DOHH2 (cell line): Measurements from ENCODE around the gene GOLGA6L25.
"Not testable (repeated sequence)": the region's sequence is repeated elsewhere in the genome, so short reads cannot be mapped to it uniquely, and the experiment has no call there.

Source experiments
- H3F3A ChIP-seq: fragments of 200-600 bp; sonication (generic), shearing (Covaris generic); 2 replicates; pipeline ENCODE4 v1.6.0; 2016; ENCODE audit warnings: antibody characterized with exemption, mild to moderate bottlenecking; ENCODE audit not compliant: control insufficient read depth, insufficient read depth
- H3K27ac ChIP-seq: fragments of 200-600 bp; sonication (generic); 2 replicates; pipeline ENCODE4 v1.5.1; 2014; ENCODE audit warnings: low read depth, mild to moderate bottlenecking, low read length, moderate library complexity
- H3K27me3 ChIP-seq: fragments of 200-600 bp; sonication (generic); 2 replicates; pipeline ENCODE4 v1.6.1; 2014; ENCODE audit warnings: mild to moderate bottlenecking, low read length, mixed read lengths; ENCODE audit not compliant: control insufficient read depth
- H3K36me3 ChIP-seq: fragments of 200-600 bp; sonication (generic); 2 replicates; pipeline ENCODE4 v1.6.1; 2014; ENCODE audit warnings: mild to moderate bottlenecking, low read length, moderate library complexity, mixed read lengths; ENCODE audit not compliant: control insufficient read depth
- H3K4me1 ChIP-seq: fragments of 200-600 bp; sonication (generic); 2 replicates; pipeline ENCODE4 v1.6.1; 2014; ENCODE audit warnings: mild to moderate bottlenecking, low read length, mixed read lengths; ENCODE audit not compliant: control insufficient read depth
- H3K4me2 ChIP-seq: fragments of 200-600 bp; sonication (generic); 2 replicates; pipeline ENCODE4 v1.6.0; 2014; ENCODE audit warnings: mild to moderate bottlenecking, low read length, moderate library complexity
- H3K4me3 ChIP-seq: fragments of 200-600 bp; sonication (generic); 2 replicates; pipeline ENCODE4 v1.5.1; 2014; ENCODE audit warnings: mild to moderate bottlenecking, low read length, mixed read lengths
- H3K79me2 ChIP-seq: fragments of 200-600 bp; sonication (generic); 2 replicates; pipeline ENCODE4 v1.6.1; 2014; ENCODE audit warnings: mild to moderate bottlenecking, low read length, mixed read lengths; ENCODE audit not compliant: control insufficient read depth
- H3K9me2 ChIP-seq: fragments of 200-600 bp; sonication (generic); replicated peaks from 2 replicates; pipeline ENCODE4 v1.6.1; 2014; ENCODE audit warnings: mild to moderate bottlenecking, low read length, mixed read lengths; ENCODE audit not compliant: control insufficient read depth
- H3K9me3 ChIP-seq: fragments of 200-600 bp; sonication (generic); 2 replicates; pipeline ENCODE4 v1.6.1; 2014; ENCODE audit warnings: antibody characterized with exemption, low read length, mixed read lengths; ENCODE audit not compliant: control insufficient read depth, insufficient read depth
- H4K20me1 ChIP-seq: fragments of 200-600 bp; sonication (generic); 2 replicates; pipeline ENCODE4 v1.6.0; 2014; ENCODE audit warnings: low read depth, mild to moderate bottlenecking, antibody characterized with exemption, low read length, moderate library complexity; ENCODE audit not compliant: control insufficient read depth, insufficient read depth

The GOLGA6L25 gene

GRCh38 chr15:28553268-28553667, at the start of gene GOLGA6L25:
GOLGA6L25 (plus strand) TSS chr15:28553568; CDS start chr15:28553629, 61 bp downstream.
- H3K9me3 ChIP-seq, H4K20me1 ChIP-seq, H3K4me1 ChIP-seq, H3K4me3 ChIP-seq, H3K36me3 ChIP-seq, H3F3A ChIP-seq, H3K27ac ChIP-seq, H3K27me3 ChIP-seq, H3K4me2 ChIP-seq, H3K79me2 ChIP-seq, H3K9me2 ChIP-seq: not testable (repeated sequence)

- not testable (repeated sequence) for H3K27me3 ChIP-seq, H3K4me3 ChIP-seq, H3K27ac ChIP-seq, H3K36me3 ChIP-seq, H4K20me1 ChIP-seq, H3K9me2 ChIP-seq, H3K4me2 ChIP-seq, H3K79me2 ChIP-seq, H3K9me3 ChIP-seq, H3K4me1 ChIP-seq, H3F3A ChIP-seq
Measured at GRCh38 chr15:28508217-28508889, 45.0 kb upstream of the GOLGA6L25 start.

- H3K4me2 ChIP-seq, H3K79me2 ChIP-seq, H3K27me3 ChIP-seq, H3K27ac ChIP-seq, H4K20me1 ChIP-seq, H3K4me3 ChIP-seq, H3F3A ChIP-seq, H3K4me1 ChIP-seq, H3K36me3 ChIP-seq, H3K9me3 ChIP-seq, H3K9me2 ChIP-seq: not testable (repeated sequence)
Measured at GRCh38 chr15:28514128-28514527, 39.2 kb upstream of the GOLGA6L25 start.

- not testable (repeated sequence) for H3K9me2 ChIP-seq, H4K20me1 ChIP-seq, H3K27ac ChIP-seq, H3K9me3 ChIP-seq, H3K4me2 ChIP-seq, H3K36me3 ChIP-seq, H3K79me2 ChIP-seq, H3K27me3 ChIP-seq, H3K4me3 ChIP-seq, H3K4me1 ChIP-seq, H3F3A ChIP-seq
Measured at GRCh38 chr15:28515208-28515607, 38.2 kb upstream of the GOLGA6L25 start.

- H3K4me1 ChIP-seq, H3K27ac ChIP-seq, H3K79me2 ChIP-seq, H3K27me3 ChIP-seq, H3F3A ChIP-seq, H3K4me2 ChIP-seq, H3K36me3 ChIP-seq, H3K9me3 ChIP-seq, H3K4me3 ChIP-seq, H4K20me1 ChIP-seq, H3K9me2 ChIP-seq: not testable (repeated sequence)
Measured at GRCh38 chr15:28532954-28533353, 20.4 kb upstream of the GOLGA6L25 start, which contains the start of gene GOLGA8G. GOLGA8G (minus strand) TSS chr15:28532971; CDS start chr15:28532909, 62 bp downstream.

GRCh38 chr15:28573351-28573750, 20.0 kb downstream of the GOLGA6L25 start:
- not testable (repeated sequence) for H4K20me1 ChIP-seq, H3K4me2 ChIP-seq, H3K79me2 ChIP-seq, H3K27ac ChIP-seq, H3K36me3 ChIP-seq, H3F3A ChIP-seq, H3K9me3 ChIP-seq, H3K4me1 ChIP-seq, H3K4me3 ChIP-seq, H3K9me2 ChIP-seq, H3K27me3 ChIP-seq

GRCh38 chr15:28588977-28589606, 35.7 kb downstream of the GOLGA6L25 start:
- not testable (repeated sequence) for H3K9me3 ChIP-seq, H3K27ac ChIP-seq, H3K4me2 ChIP-seq, H3K36me3 ChIP-seq, H3K27me3 ChIP-seq, H3F3A ChIP-seq, H3K79me2 ChIP-seq, H3K4me3 ChIP-seq, H3K9me2 ChIP-seq, H3K4me1 ChIP-seq, H4K20me1 ChIP-seq

- peak overlapping the region; percentile 18 for H3K27ac ChIP-seq
- H3F3A ChIP-seq, H3K79me2 ChIP-seq, H3K9me2 ChIP-seq, H3K9me3 ChIP-seq, H4K20me1 ChIP-seq, H3K36me3 ChIP-seq, H3K27me3 ChIP-seq, H3K4me1 ChIP-seq, H3K4me2 ChIP-seq: not testable (repeated sequence)
- H3K4me3 ChIP-seq, result peak overlapping the region; percentile 53
Measured at GRCh38 chr15:28589769-28590168, 36.4 kb downstream of the GOLGA6L25 start.
